K562 (cell line): Measurements from ENCODE around the gene APPBP2. TPM values are rescaled to one million over a fixed set of nuclear protein-coding genes. Genes with fewer than 3 reads are reported as not detected.
A peak's percentile ranks its signal among the peaks of the same experiment; 100 is the strongest.

Source experiments
- BRF1 ChIP-seq: IDR thresholded peaks from 3 replicates; pipeline ENCODE4 v1.6.1; 2011; ENCODE audit warnings: borderline replicate concordance, mild to moderate bottlenecking; ENCODE audit not compliant: insufficient read length; ENCODE audit errors: extremely low read depth
- CAMTA2 ChIP-seq: fragments of 250-450 bp; sonication (Bioruptor Pico); conservative IDR thresholded peaks from 2 replicates; pipeline ENCODE4 v1.5.1; 2022
- CBFA2T2 ChIP-seq: fragments of 450-650 bp; conservative IDR thresholded peaks from 2 replicates; pipeline ENCODE4 v1.6.1; 2017; ENCODE audit warnings: mild to moderate bottlenecking
- CBX2 ChIP-seq: fragments of 200-600 bp; sonication (generic); IDR thresholded peaks from one replicate; pipeline ENCODE4 v1.6.1; 2012; ENCODE audit warnings: mild to moderate bottlenecking, low read length, inconsistent platforms; ENCODE audit not compliant: insufficient read depth, poor library complexity, severe bottlenecking
- DACH1 ChIP-seq: fragments of 450-650 bp; IDR thresholded peaks from 2 replicates; pipeline ENCODE4 v1.6.1; 2018; ENCODE audit not compliant: partially characterized antibody
- HDAC8 ChIP-seq: fragments of 450-650 bp; IDR thresholded peaks from 2 replicates; pipeline ENCODE4 v1.6.1; 2016; ENCODE audit warnings: mild to moderate bottlenecking, missing genetic modification characterization, moderate library complexity, missing compliant biosample characterization
- KAT8 ChIP-seq: fragments of 450-650 bp; IDR thresholded peaks from 2 replicates; pipeline ENCODE4 v1.6.1; 2016; ENCODE audit warnings: low read depth, mild to moderate bottlenecking
- L3MBTL2 ChIP-seq: fragments of 450-650 bp; IDR thresholded peaks from 2 replicates; pipeline ENCODE4 v1.6.1; 2016; ENCODE audit warnings: mild to moderate bottlenecking, moderate library complexity
- MNT ChIP-seq, 2 experiments: fragments of 450-650 bp; conservative IDR thresholded peaks; 2 replicates each; pipeline ENCODE4 v1.6.1; 2017; ENCODE audit warnings: mild to moderate bottlenecking in 2 of 2, moderate library complexity in 2 of 2
- NCOA2 ChIP-seq, 2 experiments: fragments of 450-650 bp; IDR thresholded peaks; 2 replicates each; pipeline ENCODE4 v1.6.1; 2018; ENCODE audit warnings: mild to moderate bottlenecking in 2 of 2, moderate library complexity in 1 of 2; ENCODE audit not compliant: partially characterized antibody in 2 of 2
- POLR2H ChIP-seq: IDR thresholded peaks from 2 replicates; pipeline ENCODE4 v1.6.1; 2016; ENCODE audit warnings: missing genetic modification characterization, low read depth, mild to moderate bottlenecking, control low read depth, missing compliant biosample characterization, moderate library complexity
- PRPF4 ChIP-seq: fragments of 200-400 bp; formaldehyde crosslinking; IDR thresholded peaks from one replicate; pipeline ENCODE4 v1.6.1; 2017; ENCODE audit warnings: low read length, low read depth, mild to moderate bottlenecking; ENCODE audit not compliant: insufficient read depth, poor library complexity, severe bottlenecking
- RAD21 ChIP-seq, 2 experiments: fragments of 250-450 bp in 1 of 2; fragments of 450-650 bp in 1 of 2; sonication (Bioruptor Pico) in 1 of 2; formaldehyde crosslinking in 1 of 2; IDR thresholded peaks in 1 of 2; conservative IDR thresholded peaks in 1 of 2; 2 replicates each; pipeline versions ENCODE4 v1.4.0 to v1.8.0; 2020 to 2022; ENCODE audit warnings: mild to moderate bottlenecking in 2 of 2, moderate library complexity in 1 of 2
- RBM15 ChIP-seq: fragments of 200-400 bp; formaldehyde crosslinking; IDR thresholded peaks from 2 replicates; pipeline ENCODE4 v1.6.1; 2018; ENCODE audit warnings: mild to moderate bottlenecking, low read length, moderate library complexity; ENCODE audit not compliant: insufficient read depth
- THAP12 ChIP-seq: fragments of 250-450 bp; sonication (Bioruptor Pico); IDR thresholded peaks from 2 replicates; pipeline ENCODE4 v1.9.0; 2021; ENCODE audit warnings: mild to moderate bottlenecking, inconsistent platforms
- ZBED1 ChIP-seq: IDR thresholded peaks from 2 replicates; pipeline ENCODE4 v1.6.1; 2014
- ZBTB9 ChIP-seq: fragments of 450-650 bp; formaldehyde crosslinking; IDR thresholded peaks from 2 replicates; pipeline ENCODE4 v1.4.0; 2020; ENCODE audit warnings: mild to moderate bottlenecking, moderate library complexity
- ZNF518B ChIP-seq: fragments of 250-450 bp; sonication (Bioruptor Pico); IDR thresholded peaks from 2 replicates; pipeline ENCODE4 v1.5.0; 2021; ENCODE audit warnings: mild to moderate bottlenecking, moderate library complexity
- polyA plus RNA-seq, 8 experiments: library from polyadenylated mRNA; depleted of rRNA in 4 of 8; stranded (reverse) in 5 of 8; unstranded in 3 of 8; fragments of >200 nt; fragmentation: Nextera tagmentation in 2 of 8; fragmentation: Illumina TruSeq in 1 of 8; extraction: Ambion mirVana in 2 of 8; extraction: Trizol in 1 of 8; gene quantifications; 2 replicates each; pipeline versions ENCODE4 v1.2.1 to v1.2.3, GENCODE V29; 2011 to 2014; ENCODE audit warnings: inconsistent platforms in 1 of 8, missing spikeins in 1 of 8
- total RNA-seq, 7 experiments: library from RNA; depleted of rRNA in 6 of 7; stranded (reverse); fragments of >200 nt in 6 of 7; fragmentation: Illumina TruSeq in 2 of 7; extraction: Trizol in 2 of 7; gene quantifications; 2 replicates each; pipeline versions ENCODE4 v1.2.1 to v1.2.3, GENCODE V29; 2011 to 2021; ENCODE audit warnings: low replicate concordance in 1 of 7

Gene APPBP2
- total and polyA plus RNA-seq, 9 of the 15 experiments (the other 6 are each of a cell fraction or from before 2014, with no cell fraction given): 2.7 to 16.8 (median 6.9) TPM

- TF ChIP-seq MNT (conservative IDR thresholded peaks at IDR 0.05) (peak; percentile 81 to 86), RAD21 (CRISPR knock-in tag; conservative IDR thresholded peaks at IDR 0.05 in 1 of 2, IDR thresholded peaks at IDR 0.05 in 1 of 2) (peak in 1 of 2 experiments; percentile 9; a peak in 1 of 4 replicates), DACH1 (no peak), PRPF4 (peak; percentile 49), CAMTA2 (CRISPR knock-in tag) (no peak), KAT8 (no peak), L3MBTL2 (peak; percentile 70; the same call in 1 of the 2 replicates), RBM15 (no peak), BRF1 (no peak), THAP12 (CRISPR knock-in tag) (no peak), CBX2 (no peak), ZBTB9 (CRISPR knock-in tag) (peak; percentile 81; the same call in 1 of the 2 replicates), CBFA2T2 (no peak), HDAC8 (tag) (no peak), POLR2H (peak; percentile 81), NCOA2 (IDR thresholded peaks at IDR 0.05; ENCODE audit: partially characterized antibody in 2 of 2) (no peak), ZNF518B (CRISPR knock-in tag) (no peak), ZBED1 (no peak)
Observed at GRCh38 chr17:60525685-60526514, at the start of gene APPBP2 (continued).
